HEK293T (cell line): ENCODE data around the gene SOS2.

Experiments used
- ARNT ChIP-seq: fragments of 450-650 bp; IDR thresholded peaks from 2 replicates; pipeline ENCODE4 v1.6.1; 2017; ENCODE audit warnings: mild to moderate bottlenecking
- BHLHE40 ChIP-seq: fragments of 450-650 bp; IDR thresholded peaks from 2 replicates; pipeline ENCODE4 v1.6.1; 2016; ENCODE audit warnings: mild to moderate bottlenecking, moderate library complexity, borderline replicate concordance
- ELF4 ChIP-seq: fragments of 450-650 bp; IDR thresholded peaks from 2 replicates; pipeline ENCODE4 v1.6.1; 2017; ENCODE audit warnings: antibody characterized with exemption
- FOXA1 ChIP-seq: fragments of 450-650 bp; IDR thresholded peaks from 2 replicates; pipeline ENCODE4 v1.6.1; 2016; ENCODE audit warnings: mild to moderate bottlenecking
- FOXM1 ChIP-seq: fragments of 450-650 bp; IDR thresholded peaks from 2 replicates; pipeline ENCODE4 v1.6.1; 2017; ENCODE audit warnings: mild to moderate bottlenecking, borderline replicate concordance
- SP1 ChIP-seq: fragments of 450-650 bp; IDR thresholded peaks from 2 replicates; pipeline ENCODE4 v1.6.1; 2017
- SUZ12 ChIP-seq: fragments of 450-650 bp; IDR thresholded peaks from 2 replicates; pipeline ENCODE4 v1.6.1; 2016; ENCODE audit warnings: mild to moderate bottlenecking
- TARDBP ChIP-seq: fragments of 450-650 bp; IDR thresholded peaks from 2 replicates; pipeline ENCODE4 v1.6.1; 2016

DNA sequence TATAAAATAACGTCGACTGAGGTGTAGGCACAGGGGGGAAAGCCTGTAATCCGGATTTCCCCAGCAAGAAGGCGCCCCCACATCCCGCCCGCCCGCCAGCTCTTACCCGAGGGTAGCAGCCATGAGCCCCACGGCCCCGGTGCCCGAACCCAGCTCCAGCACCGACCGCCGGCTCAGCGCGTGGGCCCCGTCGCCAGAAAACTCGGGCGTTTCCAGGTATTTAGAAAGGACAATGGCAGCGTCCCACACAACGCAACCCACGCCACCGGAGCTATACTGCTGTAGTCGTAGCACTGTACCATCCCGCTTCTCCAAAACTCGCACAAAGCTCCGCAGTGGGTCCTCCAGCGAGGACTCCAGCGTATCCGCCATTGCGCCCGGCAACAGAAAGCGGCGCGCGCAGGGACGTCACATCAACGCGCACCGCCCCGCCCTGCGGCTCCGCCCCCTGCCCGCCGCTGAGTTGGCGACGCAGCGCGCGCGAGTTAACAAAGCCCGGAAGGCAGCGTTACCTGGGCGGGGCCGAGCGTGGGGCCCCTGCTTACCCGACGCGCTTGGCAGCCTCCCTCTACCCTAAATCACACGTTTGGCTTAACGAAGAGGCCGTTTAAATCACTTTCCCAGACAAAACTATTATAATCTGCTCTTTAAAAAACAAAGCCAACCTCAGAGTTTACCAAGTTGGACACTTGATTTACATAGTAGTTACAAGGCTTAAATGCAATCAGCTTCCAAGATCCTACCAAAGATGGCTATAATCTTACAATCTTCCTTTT lies 115.0 kb downstream of the SOS2 start, which contains the start of gene VCPKMT:
- no peak for TF ChIP-seq SUZ12
- TF ChIP-seq ARNT = no peak
- no peak for TF ChIP-seq BHLHE40
- TF ChIP-seq FOXA1 = no peak
- TF ChIP-seq SP1 = no peak
- TF ChIP-seq FOXM1 = no peak
- TF ChIP-seq TARDBP = no peak
- TF ChIP-seq ELF4 = peak; percentile 55; the same call in 1 of the 2 replicates
